IgD-negative memory B cell (primary cell): ENCODE data around the gene B3GNT7. TPM values are rescaled to one million over a fixed set of nuclear protein-coding genes. Genes with fewer than 3 reads are reported as not detected.
"Not testable (repeated sequence)": the region's sequence is repeated elsewhere in the genome, so short reads cannot be mapped to it uniquely, and the experiment has no call there.

ENCODE experiments used
- H3K27ac Mint-ChIP-seq, 3 donors: one replicate each; pipeline ENCODE4 v1.8.0; 2020 to 2022; ENCODE audit warnings: mild to moderate bottlenecking in 3 of 3, mixed read lengths in 3 of 3, moderate library complexity in 1 of 3
- H3K27me3 Mint-ChIP-seq: one replicate; pipeline ENCODE4 v1.8.0; 2021; ENCODE audit warnings: mixed read lengths
- H3K36me3 Mint-ChIP-seq: one replicate; pipeline ENCODE4 v1.8.0; 2020; ENCODE audit warnings: mild to moderate bottlenecking, mixed read lengths
- H3K4me1 Mint-ChIP-seq, 3 donors: one replicate each; pipeline ENCODE4 v1.8.0; 2020 to 2022; ENCODE audit warnings: mixed read lengths in 3 of 3, mild to moderate bottlenecking in 1 of 3
- H3K4me3 Mint-ChIP-seq, 4 donors: one replicate each; pipeline ENCODE4 v1.8.0; 2020 to 2022; ENCODE audit warnings: mild to moderate bottlenecking in 4 of 4, mixed read lengths in 4 of 4, moderate library complexity in 3 of 4
- H3K9me3 Mint-ChIP-seq, 3 donors: one replicate each; pipeline ENCODE4 v1.8.0; 2020 to 2021; ENCODE audit warnings: mixed read lengths in 3 of 3, mild to moderate bottlenecking in 1 of 3
- polyA plus RNA-seq: library from polyadenylated mRNA; unstranded; fragments of 300-500 nt; fragmentation: Illumina TruSeq; gene quantifications from one replicate; pipeline ENCODE4 v1.2.3, GENCODE V29; 2021

The B3GNT7 gene, protein sequence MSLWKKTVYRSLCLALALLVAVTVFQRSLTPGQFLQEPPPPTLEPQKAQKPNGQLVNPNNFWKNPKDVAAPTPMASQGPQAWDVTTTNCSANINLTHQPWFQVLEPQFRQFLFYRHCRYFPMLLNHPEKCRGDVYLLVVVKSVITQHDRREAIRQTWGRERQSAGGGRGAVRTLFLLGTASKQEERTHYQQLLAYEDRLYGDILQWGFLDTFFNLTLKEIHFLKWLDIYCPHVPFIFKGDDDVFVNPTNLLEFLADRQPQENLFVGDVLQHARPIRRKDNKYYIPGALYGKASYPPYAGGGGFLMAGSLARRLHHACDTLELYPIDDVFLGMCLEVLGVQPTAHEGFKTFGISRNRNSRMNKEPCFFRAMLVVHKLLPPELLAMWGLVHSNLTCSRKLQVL
- 3.3 TPM for polyA plus RNA-seq

DNA sequence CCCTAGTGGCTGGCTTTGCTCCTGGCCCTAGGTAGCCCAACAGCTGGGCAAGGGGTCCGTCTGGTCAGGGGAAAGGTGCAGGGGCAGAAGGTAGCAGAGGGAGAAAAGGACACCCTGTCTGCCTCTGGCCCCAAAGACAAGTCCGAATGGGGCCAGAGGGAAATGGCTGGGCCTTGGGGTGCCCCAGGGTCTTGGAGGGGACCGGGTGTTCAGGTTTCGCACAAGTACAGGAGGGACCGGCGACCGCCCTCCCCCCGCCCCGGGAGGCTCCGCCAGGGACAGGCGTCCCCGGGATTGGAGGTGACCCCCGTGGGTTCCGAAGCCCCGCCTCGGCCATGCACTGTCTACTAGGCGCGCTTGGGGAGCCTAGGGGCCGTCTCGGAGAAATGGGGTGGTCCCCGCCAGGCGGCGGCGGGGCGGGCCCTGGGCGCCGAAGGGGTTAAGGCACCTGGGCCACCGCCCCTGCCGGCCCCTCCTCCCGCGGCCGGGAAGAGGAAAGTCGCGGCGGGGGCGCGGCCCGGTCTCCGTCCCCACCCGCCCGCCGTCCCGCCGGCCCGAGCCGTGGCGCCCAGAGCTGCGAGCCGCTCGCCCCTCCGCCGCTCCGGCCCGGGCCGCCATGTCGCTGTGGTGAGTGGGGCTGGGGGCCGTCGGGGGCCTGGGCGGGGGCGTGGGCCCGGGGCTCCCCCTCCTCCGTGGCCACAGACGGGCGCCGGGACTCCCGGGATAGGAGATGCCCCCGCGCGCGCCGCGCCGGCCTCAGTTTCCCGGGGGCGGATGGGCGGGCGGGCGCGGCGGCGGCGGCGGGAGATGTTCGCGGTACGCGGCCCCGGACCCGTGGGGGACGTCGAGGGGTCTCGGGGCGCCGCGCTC, at the start of gene B3GNT7:
Gene B3GNT7, plus strand, starts transcription at position 523 of the 870 bp plus-strand sequence. Its CDS starts 94 bp downstream, at position 617.
- Mint-ChIP-seq H3K4me1 (peaks cover 22 to 40% (median 24%) of the 10 kb centered on the region in 3 donors), H3K27me3 (no peaks in the 10 kb centered on the region), H3K36me3 (peaks cover 3% of the 10 kb centered on the region), H3K27ac (peak within 1 kb of the TSS; percentile 93 to 100 (median 99)), H3K9me3 (no peaks in the 10 kb centered on the region), H3K4me3 (peak within 1 kb of the TSS; percentile 85 to 99 (median 95))

DNA sequence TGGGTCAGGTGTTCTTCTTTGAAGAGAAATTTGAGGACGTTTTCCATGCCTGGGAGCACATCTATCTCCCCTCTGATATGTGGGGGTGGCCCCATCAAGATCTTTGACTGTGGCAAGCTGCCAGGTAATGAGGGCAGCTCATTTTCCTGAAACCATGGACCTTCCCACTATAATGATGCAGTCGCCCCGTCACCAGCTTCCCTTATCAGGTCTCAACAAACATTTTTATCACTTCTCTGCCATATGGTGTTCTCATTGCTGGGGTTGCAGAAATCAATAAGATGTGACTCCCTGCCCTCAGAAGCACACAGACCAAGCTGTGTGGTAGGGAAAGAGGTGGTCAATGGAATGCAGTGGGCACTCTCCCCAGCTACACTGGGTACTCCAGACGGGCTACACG, 48.4 kb upstream of the B3GNT7 start:
- Mint-ChIP-seq H3K9me3 (no peaks in the 10 kb centered on the region), H3K4me3 (no peak overlapping the region), H3K27ac (no peak overlapping the region), H3K36me3 (no peaks in the 10 kb centered on the region), H3K4me1 (no peaks in the 10 kb centered on the region), H3K27me3 (no peaks in the 10 kb centered on the region)

GRCh38 chr2:231347638-231348037, 47.9 kb upstream of the B3GNT7 start:
- Mint-ChIP-seq H3K4me1 (no peaks in the 10 kb centered on the region), H3K4me3 (no peak overlapping the region), H3K9me3 (no peaks in the 10 kb centered on the region), H3K27ac (no peak overlapping the region), H3K27me3 (no peaks in the 10 kb centered on the region), H3K36me3 (no peaks in the 10 kb centered on the region)

DNA sequence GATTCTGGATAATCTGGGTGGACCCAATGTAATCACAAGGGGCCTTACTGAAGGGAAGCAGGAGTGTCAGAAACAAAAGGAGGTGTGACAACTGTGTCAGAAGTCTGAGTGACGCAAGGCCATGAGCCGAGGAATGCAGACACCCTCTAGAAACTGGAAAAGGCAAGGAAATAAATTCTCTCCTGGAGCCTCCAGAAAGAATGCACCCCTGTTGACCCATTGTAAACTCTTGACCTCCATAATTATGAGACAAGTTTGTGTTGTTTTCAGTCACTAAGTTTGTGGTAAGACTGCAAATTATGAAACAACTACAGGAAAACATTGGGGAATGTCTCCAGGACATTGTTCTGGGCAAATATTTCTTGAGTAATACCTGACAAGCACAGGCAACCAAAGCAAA, 47.3 kb upstream of the B3GNT7 start:
- Mint-ChIP-seq H3K4me3 (no peak overlapping the region), H3K36me3 (no peaks in the 10 kb centered on the region), H3K27ac (no peak overlapping the region), H3K9me3 (no peaks in the 10 kb centered on the region), H3K4me1 (no peaks in the 10 kb centered on the region), H3K27me3 (no peaks in the 10 kb centered on the region)

GRCh38 chr2:231348704-231349373, 46.7 kb upstream of the B3GNT7 start:
- Mint-ChIP-seq H3K4me1 (no peaks in the 10 kb centered on the region), H3K27me3 (no peaks in the 10 kb centered on the region), H3K36me3 (no peaks in the 10 kb centered on the region)

GRCh38 chr2:231349374-231349735, 46.2 kb upstream of the B3GNT7 start:
- H3K9me3 Mint-ChIP-seq, H3K27ac Mint-ChIP-seq, H3K36me3 Mint-ChIP-seq, H3K4me1 Mint-ChIP-seq, H3K4me3 Mint-ChIP-seq, H3K27me3 Mint-ChIP-seq: not testable (repeated sequence)

More at GRCh38 chr2:231348704-231349373, 46.7 kb upstream of the B3GNT7 start:
- Mint-ChIP-seq H3K9me3 (no peaks in the 10 kb centered on the region), H3K27ac (no peak overlapping the region), H3K4me3 (no peak overlapping the region)

DNA sequence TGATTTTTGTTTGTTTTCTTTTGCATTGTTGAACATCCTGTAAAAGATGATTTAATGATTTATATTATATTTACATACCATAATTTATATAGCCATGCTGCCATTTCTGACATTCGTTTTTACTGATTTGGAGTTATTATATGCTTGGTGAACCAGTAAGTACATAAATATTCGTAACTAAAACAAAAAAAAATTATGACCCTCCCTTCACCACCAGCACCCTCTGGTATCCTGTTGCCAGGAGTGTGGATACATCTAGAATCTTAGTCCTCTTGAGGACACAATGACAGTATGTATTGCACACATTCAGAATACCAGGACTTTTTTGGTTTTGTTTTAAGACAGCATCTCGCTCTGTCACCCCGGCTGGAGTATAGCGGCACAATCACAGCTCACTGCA, 43.9 kb upstream of the B3GNT7 start:
- Mint-ChIP-seq H3K27ac (no peak overlapping the region), H3K27me3 (peaks cover 2% of the 10 kb centered on the region), H3K4me1 (no peaks in the 10 kb centered on the region), H3K9me3 (no peaks in the 10 kb centered on the region), H3K36me3 (no peaks in the 10 kb centered on the region), H3K4me3 (no peak overlapping the region)

GRCh38 chr2:231353469-231353868, 42.0 kb upstream of the B3GNT7 start:
- H3K4me1 Mint-ChIP-seq, result no peaks in the 10 kb centered on the region
- H3K27ac Mint-ChIP-seq, result no peak overlapping the region
- H3K27me3 Mint-ChIP-seq, result peaks cover 2% of the 10 kb centered on the region
- no peaks in the 10 kb centered on the region for H3K9me3 Mint-ChIP-seq
- H3K4me3 Mint-ChIP-seq, result no peak overlapping the region
- H3K36me3 Mint-ChIP-seq, result no peaks in the 10 kb centered on the region

DNA sequence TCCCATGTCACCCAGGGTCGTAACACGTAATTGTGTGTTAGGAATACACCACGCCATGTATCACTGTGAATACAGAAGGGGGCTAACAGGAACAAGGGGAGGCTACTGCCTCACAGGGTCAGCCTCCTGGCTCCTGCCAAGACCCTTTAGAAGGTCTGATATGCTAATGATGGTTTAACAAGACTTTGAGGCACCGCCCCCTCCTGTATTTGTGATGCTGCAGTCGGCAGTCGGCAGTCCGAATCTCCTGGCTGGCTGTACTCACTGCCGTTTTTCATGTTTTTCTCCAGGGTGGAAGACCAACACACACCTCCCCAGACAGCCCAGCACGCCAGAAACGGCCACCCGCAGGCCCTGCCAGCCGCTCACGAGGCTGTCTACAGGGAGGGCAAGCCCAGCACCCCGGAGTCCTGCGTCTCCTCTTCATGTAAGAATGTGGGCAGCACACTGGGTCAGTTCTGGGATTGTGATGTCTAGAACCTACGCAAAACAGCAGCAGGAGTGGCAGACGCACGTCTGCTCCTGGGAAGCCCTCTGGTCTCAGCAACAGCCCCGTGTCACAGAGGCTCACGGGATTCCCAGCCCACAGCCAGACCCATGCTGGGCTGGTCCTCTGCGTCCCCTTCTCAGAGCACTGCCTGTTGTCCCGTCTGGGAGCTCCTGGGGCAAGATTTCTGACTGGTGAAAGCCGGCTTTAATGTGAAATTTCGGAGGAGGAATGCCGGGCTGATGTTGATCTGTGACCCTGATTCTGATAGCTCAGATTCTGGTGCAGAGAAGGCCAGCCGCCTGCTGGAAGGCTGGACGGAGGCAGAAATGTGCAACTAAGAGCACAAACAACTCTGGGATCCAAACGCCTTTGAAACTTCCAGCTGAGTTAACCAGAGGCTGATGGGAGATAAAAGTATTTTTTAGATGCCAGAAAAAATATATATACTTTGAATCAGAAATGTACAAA, 39.7 kb upstream of the B3GNT7 start:
- H3K9me3 Mint-ChIP-seq, result no peaks in the 10 kb centered on the region
- H3K27me3 Mint-ChIP-seq, result peaks cover 2% of the 10 kb centered on the region
- no peak overlapping the region for H3K4me3 Mint-ChIP-seq
- H3K4me1 Mint-ChIP-seq, result no peaks in the 10 kb centered on the region
- peaks cover 2% of the 10 kb centered on the region for H3K36me3 Mint-ChIP-seq
- H3K27ac Mint-ChIP-seq, result no peak overlapping the region

DNA sequence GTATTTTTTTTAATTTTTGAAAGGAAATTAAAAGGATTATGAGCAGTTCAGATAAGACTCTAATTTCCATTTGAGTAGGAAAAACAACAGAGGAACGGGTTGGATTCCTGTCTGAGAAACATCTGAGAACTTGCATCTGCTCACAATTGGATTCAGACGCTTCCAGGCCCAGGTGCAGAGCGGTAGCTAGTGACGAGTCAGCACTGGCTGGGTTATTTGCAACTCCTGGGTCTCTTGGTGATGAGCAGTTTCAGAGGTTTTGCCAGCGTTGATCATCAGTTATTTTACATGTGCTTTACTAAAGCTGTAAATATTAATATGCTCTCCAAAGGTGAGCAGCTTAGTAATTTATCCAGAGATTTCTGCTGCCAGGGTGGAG, 39.1 kb upstream of the B3GNT7 start:
- H3K9me3 Mint-ChIP-seq, result no peaks in the 10 kb centered on the region
- no peak overlapping the region for H3K27ac Mint-ChIP-seq
- no peak overlapping the region for H3K4me3 Mint-ChIP-seq
- peaks cover 2% of the 10 kb centered on the region for H3K27me3 Mint-ChIP-seq
- H3K4me1 Mint-ChIP-seq, result peaks cover 0 to 3% (median 0%) of the 10 kb centered on the region in 3 donors
- peaks cover 2% of the 10 kb centered on the region for H3K36me3 Mint-ChIP-seq

GRCh38 chr2:231357048-231357447, 38.5 kb upstream of the B3GNT7 start:
- H3K4me3 Mint-ChIP-seq, result no peak overlapping the region
- peaks cover 2 to 7% (median 2%) of the 10 kb centered on the region in 3 donors for H3K4me1 Mint-ChIP-seq

DNA sequence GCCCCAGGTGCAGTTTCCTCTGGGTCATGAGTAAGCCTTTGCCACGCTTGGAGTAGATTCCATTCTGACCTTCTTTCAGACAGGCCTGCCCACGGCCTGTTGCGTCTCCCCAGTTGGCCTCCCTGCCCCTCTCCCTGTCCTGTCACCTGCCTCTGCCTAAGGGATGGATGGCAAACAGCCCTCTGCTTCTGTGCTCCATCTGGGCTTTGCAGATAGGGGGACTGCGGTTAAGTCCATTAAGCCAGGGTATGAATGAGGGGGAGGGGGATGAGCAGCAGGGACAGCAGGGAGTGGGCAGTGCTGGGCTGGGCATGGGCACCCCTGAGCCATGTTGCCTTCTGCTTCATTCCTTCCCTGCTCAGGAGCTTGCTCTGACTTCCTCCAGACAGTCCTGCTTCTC, 37.6 kb upstream of the B3GNT7 start:
- Mint-ChIP-seq H3K4me3 (no peak overlapping the region), H3K4me1 (peaks cover 7 to 14% (median 10%) of the 10 kb centered on the region in 3 donors), H3K9me3 (no peaks in the 10 kb centered on the region), H3K27ac (peak overlapping the region in 1 of 3 donors; percentile 74), H3K36me3 (peaks cover 2% of the 10 kb centered on the region), H3K27me3 (peaks cover 4% of the 10 kb centered on the region)

More at GRCh38 chr2:231357048-231357447, 38.5 kb upstream of the B3GNT7 start:
- Mint-ChIP-seq H3K27me3 (peaks cover 2% of the 10 kb centered on the region), H3K27ac (no peak overlapping the region), H3K36me3 (peaks cover 2% of the 10 kb centered on the region), H3K9me3 (no peaks in the 10 kb centered on the region)

- Mint-ChIP-seq H3K27me3 (peaks cover 4% of the 10 kb centered on the region), H3K4me1 (peaks cover 7 to 18% (median 12%) of the 10 kb centered on the region in 3 donors), H3K9me3 (no peaks in the 10 kb centered on the region), H3K36me3 (peaks cover 2% of the 10 kb centered on the region), H3K27ac (no peak overlapping the region), H3K4me3 (no peak overlapping the region)
Observed at GRCh38 chr2:231359441-231359840, 36.1 kb upstream of the B3GNT7 start.

DNA sequence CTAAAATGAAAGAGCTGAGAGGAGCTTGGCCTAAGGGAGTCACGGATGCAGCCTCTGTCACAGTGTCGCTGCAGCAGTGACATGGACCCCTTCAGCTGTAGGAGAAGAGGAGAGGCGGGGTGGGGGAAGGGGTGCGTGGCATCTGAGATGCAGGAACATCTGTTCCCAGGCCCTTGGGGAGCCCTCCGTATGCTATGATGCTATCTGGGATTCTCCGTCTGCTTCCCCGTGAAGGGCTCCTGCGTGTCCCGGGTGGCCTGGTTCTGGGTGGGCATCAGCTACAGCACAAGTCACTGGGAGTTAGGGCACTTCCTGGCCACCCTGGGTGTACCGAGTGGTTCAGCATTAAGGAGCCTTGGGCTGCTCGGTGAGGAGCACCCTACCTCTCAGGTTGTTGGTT, 35.6 kb upstream of the B3GNT7 start:
- Mint-ChIP-seq H3K36me3 (peaks cover 2% of the 10 kb centered on the region), H3K27me3 (peaks cover 4% of the 10 kb centered on the region), H3K9me3 (no peaks in the 10 kb centered on the region), H3K27ac (no peak overlapping the region), H3K4me1 (peaks cover 9 to 18% (median 12%) of the 10 kb centered on the region in 3 donors), H3K4me3 (no peak overlapping the region)
